Endothelial cell of umbilical vein (primary cell): ENCODE data around the gene PKN1. TPM values are rescaled to one million over a fixed set of nuclear protein-coding genes. Genes with fewer than 3 reads are reported as not detected.
A peak's percentile ranks its signal among the peaks of the same experiment; 100 is the strongest.

Experiments used
- BruUV-seq: library from RNA; stranded (reverse); fragments of 400-500 nt; replicated peaks from 2 replicates; lab custom pipeline; 2021; lab: Mats Ljungman, UMichigan
- CTCF ChIA-PET: fragments of 300-600, 350-600 bp; sonication (Branson Sonifier 250); formaldehyde crosslinking; loops from one replicate; lab custom pipeline; 2021; ENCODE audit warnings: antibody characterized with exemption, inconsistent platforms; lab: Charles Lee
- POLR2A ChIA-PET: fragments of 300-600, 350-600 bp; sonication (Branson Sonifier 250); formaldehyde crosslinking; loops from one replicate; lab custom pipeline; 2021; ENCODE audit warnings: antibody characterized with exemption, inconsistent platforms; lab: Charles Lee
- DNase-seq: peaks from one replicate; pipeline ENCODE4 v3.0.0-alpha.2; 2011; ENCODE audit warnings: low read depth, low spot score
- FAIRE-seq: peaks from 2 replicates; lab custom pipeline; 2011; peaks lifted over from hg19 to GRCh38; lab: Jason Lieb, UNC
- H2AFZ ChIP-seq: 2 replicates; pipeline ENCODE4 v1.6.0; 2012; ENCODE audit warnings: low read depth, low read length, control low read depth, inconsistent platforms
- H3K27ac ChIP-seq: 2 replicates; pipeline ENCODE4 v1.5.1; 2011; ENCODE audit warnings: low read depth, mild to moderate bottlenecking, control low read depth, low read length, moderate library complexity; ENCODE audit not compliant: insufficient read depth
- H3K27me3 ChIP-seq, 2 experiments: 2 replicates each; pipeline versions ENCODE4 v1.6.0 to v1.6.1; 2011; ENCODE audit warnings: low read length in 2 of 2, mixed read lengths in 1 of 2; ENCODE audit not compliant: control insufficient read depth in 2 of 2, insufficient read depth in 2 of 2
- H3K36me3 ChIP-seq, 2 experiments: 2 replicates in 1 of 2; 3 replicates in 1 of 2; pipeline ENCODE4 v1.5.1; 2011; ENCODE audit warnings: low read length in 2 of 2, mild to moderate bottlenecking in 1 of 2, moderate library complexity in 1 of 2; ENCODE audit not compliant: control insufficient read depth in 2 of 2, insufficient read depth in 2 of 2; ENCODE audit errors: extremely low read depth in 1 of 2
- H3K4me1 ChIP-seq: 3 replicates; pipeline ENCODE4 v1.5.1; 2011; ENCODE audit warnings: mild to moderate bottlenecking, low read length; ENCODE audit not compliant: control insufficient read depth, insufficient read depth; ENCODE audit errors: extremely low read depth
- H3K4me2 ChIP-seq: 2 replicates; pipeline ENCODE4 v1.6.1; 2011; ENCODE audit warnings: low read length, control low read depth, mixed read lengths; ENCODE audit not compliant: insufficient read depth
- H3K4me3 ChIP-seq, 3 experiments: fragments of 200-600 bp in 1 of 3; sonication (generic), shearing (Covaris generic) in 1 of 3; replicated peaks in 1 of 3; 2 replicates each; pipeline ENCODE4 v1.5.1; 2011 to 2016; ENCODE audit warnings: control low read depth in 3 of 3, low read length in 3 of 3, mild to moderate bottlenecking in 2 of 3, inconsistent platforms in 1 of 3, low read depth in 1 of 3, moderate library complexity in 1 of 3; ENCODE audit not compliant: insufficient read depth in 1 of 3
- H3K79me2 ChIP-seq: 2 replicates; pipeline ENCODE4 v1.6.0; 2012; ENCODE audit warnings: low read length, inconsistent platforms; ENCODE audit not compliant: control insufficient read depth, insufficient read depth
- H3K9ac ChIP-seq: replicated peaks from 2 replicates; pipeline ENCODE3; 2011; ENCODE audit warnings: low read length, control low read depth; ENCODE audit not compliant: insufficient read depth; ENCODE audit errors: extremely low read depth
- H3K9me1 ChIP-seq: replicated peaks from 3 replicates; pipeline ENCODE4 v1.6.0; 2011; ENCODE audit warnings: mild to moderate bottlenecking, low read length; ENCODE audit not compliant: control insufficient read depth, insufficient read depth; ENCODE audit errors: extremely low read depth
- H3K9me3 ChIP-seq: replicated peaks from 2 replicates; pipeline ENCODE4 v1.5.1; 2012; ENCODE audit warnings: low read length, inconsistent platforms; ENCODE audit not compliant: control insufficient read depth, insufficient read depth
- H4K20me1 ChIP-seq: replicated peaks from 2 replicates; pipeline ENCODE3; 2011; ENCODE audit warnings: mild to moderate bottlenecking, low read length; ENCODE audit not compliant: control insufficient read depth, insufficient read depth; ENCODE audit errors: extremely low read depth
- POLR2A ChIP-seq: IDR thresholded peaks from 2 replicates; pipeline ENCODE4 v1.6.1; 2012; ENCODE audit warnings: low read depth, mild to moderate bottlenecking, control low read depth, low read length
- dilution Hi-C: fragments of 300-500 bp; cut with MboI; formaldehyde crosslinking; loops from one replicate; pipeline ENCODE4 v1.15.0; 2019; ENCODE audit warnings: low sequenced_read_pairs; ENCODE audit not compliant: extremely low pct_ligation_motif_present
- intact Hi-C: fragments of 100-400 bp; cut with micrococcal nuclease; formaldehyde crosslinking; loops from one replicate; pipeline ENCODE4 v1.10.0; 2022
- polyA plus RNA-seq, 4 experiments: library from polyadenylated mRNA; depleted of rRNA in 3 of 4; stranded (reverse) in 3 of 4; unstranded in 1 of 4; fragments of >200 nt; gene quantifications; 2 replicates each; pipeline versions ENCODE4 v1.2.1 to v1.2.3, GENCODE V29; 2011 to 2012; ENCODE audit warnings: missing spikeins in 1 of 4
- total RNA-seq: library from RNA; stranded (reverse); gene quantifications from 2 replicates; pipeline ENCODE4 v1.2.3, GENCODE V29; 2021
- TF ChIP-seq, protein P1 (sequence below), 2 donors: IDR thresholded peaks; 1 replicate in 1 of 2; 2 replicates in 1 of 2; pipeline ENCODE4 v1.5.1; 2011; ENCODE audit warnings: low read length in 2 of 2, mild to moderate bottlenecking in 2 of 2, moderate library complexity in 2 of 2, control low read depth in 1 of 2, inconsistent platforms in 1 of 2, low read depth in 1 of 2; ENCODE audit not compliant: insufficient read depth in 1 of 2; ENCODE audit errors: extremely low read depth in 1 of 2
- TF ChIP-seq, protein P2 (sequence below): IDR thresholded peaks from 2 replicates; pipeline ENCODE4 v1.6.1; 2011; ENCODE audit not compliant: insufficient read depth, insufficient read length

The PKN1 gene
- total and polyA plus RNA-seq, 2 donors (not counting 3 experiments of a cell fraction or from before 2014, with no cell fraction given): 148 to 302 TPM

DNA sequence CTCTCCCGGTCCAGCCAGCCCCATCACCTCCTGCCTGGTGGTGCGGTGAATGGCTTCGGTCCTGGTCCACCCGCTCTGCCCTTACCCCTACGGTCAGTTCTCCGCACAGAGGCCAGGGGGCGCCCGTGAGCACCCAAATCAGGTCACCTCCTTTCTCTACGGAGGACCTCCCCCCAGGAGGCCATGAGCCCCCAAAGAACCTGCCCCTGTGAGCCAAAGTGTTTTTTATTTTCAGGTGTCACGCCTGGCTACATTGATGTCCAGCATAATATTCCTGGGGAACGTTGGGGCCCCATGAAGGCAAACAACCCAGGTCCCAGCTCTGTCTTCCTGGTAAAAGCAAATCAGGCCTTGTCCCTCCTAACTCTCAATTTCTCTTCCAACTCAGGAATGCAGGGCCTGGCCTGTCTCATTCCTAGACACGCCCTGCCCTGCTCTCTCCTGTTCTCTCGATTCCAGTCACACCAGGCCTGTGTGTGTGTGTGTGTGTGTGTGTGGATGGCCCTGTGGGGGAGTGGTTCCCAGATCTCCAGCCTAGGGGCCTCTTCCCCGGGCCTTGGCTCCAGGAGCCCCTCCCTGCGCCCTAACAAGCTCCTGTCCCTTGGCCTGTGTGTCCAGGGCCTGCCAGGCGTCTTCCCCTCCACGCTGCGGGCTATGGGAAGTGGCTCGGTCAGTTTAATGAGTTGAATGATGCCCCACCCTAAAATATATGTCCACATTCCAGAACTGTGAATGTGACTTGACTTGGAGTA is 72.6 kb downstream of the PKN1 start:
- Histone ChIP-seq H3K9me1 (no peaks in the 10 kb centered on the region), H3K27ac (no peak overlapping the region), H3K9ac (no peak overlapping the region), H2AFZ (peak overlapping the region; percentile 41), H4K20me1 (no peaks in the 10 kb centered on the region), H3K9me3 (no peaks in the 10 kb centered on the region), H3K79me2 (no peaks in the 10 kb centered on the region), H3K27me3 (peaks cover 0 to 2% of the 10 kb centered on the region in 2 experiments), H3K4me1 (peaks cover 12% of the 10 kb centered on the region), H3K36me3 (no peaks in the 10 kb centered on the region), H3K4me2 (no peak overlapping the region), H3K4me3 (no peak overlapping the region)
- POLR2A ChIA-PET: no interaction called here
- no TSS peak for BruUV-seq
- DNase-seq (peak; percentile 28), FAIRE-seq (peak; percentile 64)
- CTCF ChIA-PET: interaction anchor here (1.0 to 2.4 kb wide), 6 partner anchors 8 to 51 kb away, joined by 3 to 22 read pairs (median 4); partner anchors contain the start of genes DNAJB1 and GIPC1
- dilution Hi-C loops: no loop called here
- no peak for TF ChIP-seq POLR2A
- TF ChIP-seq, protein P1, sequence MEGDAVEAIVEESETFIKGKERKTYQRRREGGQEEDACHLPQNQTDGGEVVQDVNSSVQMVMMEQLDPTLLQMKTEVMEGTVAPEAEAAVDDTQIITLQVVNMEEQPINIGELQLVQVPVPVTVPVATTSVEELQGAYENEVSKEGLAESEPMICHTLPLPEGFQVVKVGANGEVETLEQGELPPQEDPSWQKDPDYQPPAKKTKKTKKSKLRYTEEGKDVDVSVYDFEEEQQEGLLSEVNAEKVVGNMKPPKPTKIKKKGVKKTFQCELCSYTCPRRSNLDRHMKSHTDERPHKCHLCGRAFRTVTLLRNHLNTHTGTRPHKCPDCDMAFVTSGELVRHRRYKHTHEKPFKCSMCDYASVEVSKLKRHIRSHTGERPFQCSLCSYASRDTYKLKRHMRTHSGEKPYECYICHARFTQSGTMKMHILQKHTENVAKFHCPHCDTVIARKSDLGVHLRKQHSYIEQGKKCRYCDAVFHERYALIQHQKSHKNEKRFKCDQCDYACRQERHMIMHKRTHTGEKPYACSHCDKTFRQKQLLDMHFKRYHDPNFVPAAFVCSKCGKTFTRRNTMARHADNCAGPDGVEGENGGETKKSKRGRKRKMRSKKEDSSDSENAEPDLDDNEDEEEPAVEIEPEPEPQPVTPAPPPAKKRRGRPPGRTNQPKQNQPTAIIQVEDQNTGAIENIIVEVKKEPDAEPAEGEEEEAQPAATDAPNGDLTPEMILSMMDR (IDR thresholded peaks at IDR 0.05; ENCODE audit: extremely low read depth in 1 of 2, insufficient read depth in 1 of 2, low read depth in 1 of 2, low read length in 2 of 2): peak; percentile 71 to 83
- TF ChIP-seq, protein P2, sequence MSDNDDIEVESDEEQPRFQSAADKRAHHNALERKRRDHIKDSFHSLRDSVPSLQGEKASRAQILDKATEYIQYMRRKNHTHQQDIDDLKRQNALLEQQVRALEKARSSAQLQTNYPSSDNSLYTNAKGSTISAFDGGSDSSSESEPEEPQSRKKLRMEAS: no peak
- intact Hi-C loops: no loop called here
